GM19239 (cell line): ENCODE data around the gene BRD3.

Source experiments
- DNase-seq: peaks from one replicate; pipeline ENCODE4 v3.0.0; 2011; ENCODE audit warnings: low spot score; ENCODE audit not compliant: insufficient read length
- FAIRE-seq: peaks from 2 replicates; lab custom pipeline; 2011; peaks lifted over from hg19 to GRCh38; lab: Jason Lieb, UNC

The BRD3 gene

DNA sequence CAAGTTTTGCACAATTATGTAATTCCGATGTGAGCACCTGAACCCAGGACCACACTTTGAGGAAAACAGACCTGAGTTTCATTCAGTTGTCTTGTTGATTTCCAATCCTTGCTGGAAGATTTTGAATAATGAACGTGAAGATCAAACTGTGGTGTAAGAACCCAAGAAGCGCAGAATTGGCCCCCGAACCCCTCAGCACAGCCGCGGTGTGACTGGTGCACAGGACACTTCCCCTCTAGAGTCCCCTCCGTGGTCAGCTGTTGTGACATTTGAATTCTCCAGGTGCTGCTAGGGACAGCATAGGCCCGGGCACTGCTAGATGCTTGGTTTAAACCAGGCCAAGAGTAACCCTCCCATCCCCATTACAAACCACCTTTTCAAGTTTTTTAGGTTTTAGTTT lies 40.8 kb downstream of the BRD3 start:
- DNase-seq (no peak), FAIRE-seq (no peak)

DNA sequence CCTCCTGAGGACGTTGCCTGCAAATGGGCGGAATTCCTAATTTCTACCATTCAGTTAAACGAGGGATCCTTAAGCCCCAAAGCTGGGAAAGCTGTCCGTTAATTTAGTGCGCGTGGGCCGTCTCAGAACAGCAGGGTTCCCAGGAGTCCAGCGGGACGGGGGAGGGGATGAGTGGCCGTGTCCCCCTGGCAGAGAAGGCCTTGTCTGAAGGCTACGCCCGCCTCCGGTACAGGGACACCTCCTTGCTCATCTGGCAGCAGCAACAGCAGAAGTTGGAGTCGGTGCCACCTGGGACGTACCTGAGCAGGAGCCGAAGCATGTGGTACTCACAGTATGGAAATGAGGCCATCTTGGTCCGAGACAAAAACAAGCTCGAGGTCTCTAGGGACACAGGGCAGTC lies 41.2 kb downstream of the BRD3 start:
- no peak for FAIRE-seq
- no peak for DNase-seq

DNA sequence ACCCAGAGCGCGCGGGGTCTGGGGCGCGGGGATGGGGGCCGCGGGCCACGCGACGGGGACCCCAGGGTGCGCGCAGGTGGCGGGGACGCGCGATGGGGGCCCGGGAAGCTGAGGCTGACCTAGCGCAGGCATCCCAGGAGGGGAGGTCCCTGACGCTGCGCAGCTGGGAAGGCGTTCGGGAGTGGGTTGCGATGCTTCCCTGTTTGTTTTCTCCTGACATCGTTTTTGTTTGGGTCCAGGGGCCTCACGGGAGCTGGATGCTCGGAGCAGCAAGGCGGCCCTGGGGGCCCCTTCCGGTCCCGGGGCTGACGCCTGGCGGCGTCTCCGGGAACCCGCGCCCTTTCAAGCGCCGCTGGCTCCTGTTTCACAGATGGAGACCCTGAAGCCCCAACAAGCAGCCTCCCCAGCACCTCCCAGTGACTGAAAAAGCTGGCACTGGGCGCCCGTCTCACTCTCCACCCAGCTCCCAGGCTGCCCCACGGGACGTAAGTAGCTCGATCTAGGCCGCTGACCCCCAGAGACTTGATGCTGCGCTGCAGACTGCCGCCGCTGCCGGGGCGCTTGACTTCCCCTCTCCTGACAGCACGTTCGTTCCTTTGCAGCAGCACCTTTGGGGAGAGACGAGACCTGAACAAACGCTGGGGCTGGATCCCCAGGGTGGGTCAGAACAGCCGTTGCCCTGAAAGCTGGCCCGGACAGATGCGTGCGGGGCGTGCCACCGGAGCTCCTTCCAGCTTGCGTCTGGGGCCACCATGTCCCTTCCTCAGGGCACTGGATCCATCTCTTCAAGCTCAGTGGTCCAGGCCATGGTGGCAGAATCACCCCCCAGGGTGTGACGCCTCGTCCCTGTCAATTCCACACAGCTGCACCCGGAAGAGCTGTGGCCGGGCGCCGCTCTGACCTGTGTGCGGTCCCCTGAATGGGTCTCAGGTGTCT lies 42.0 kb downstream of the BRD3 start:
- DNase-seq (peak; percentile 76), FAIRE-seq (peak; percentile 80)

DNA sequence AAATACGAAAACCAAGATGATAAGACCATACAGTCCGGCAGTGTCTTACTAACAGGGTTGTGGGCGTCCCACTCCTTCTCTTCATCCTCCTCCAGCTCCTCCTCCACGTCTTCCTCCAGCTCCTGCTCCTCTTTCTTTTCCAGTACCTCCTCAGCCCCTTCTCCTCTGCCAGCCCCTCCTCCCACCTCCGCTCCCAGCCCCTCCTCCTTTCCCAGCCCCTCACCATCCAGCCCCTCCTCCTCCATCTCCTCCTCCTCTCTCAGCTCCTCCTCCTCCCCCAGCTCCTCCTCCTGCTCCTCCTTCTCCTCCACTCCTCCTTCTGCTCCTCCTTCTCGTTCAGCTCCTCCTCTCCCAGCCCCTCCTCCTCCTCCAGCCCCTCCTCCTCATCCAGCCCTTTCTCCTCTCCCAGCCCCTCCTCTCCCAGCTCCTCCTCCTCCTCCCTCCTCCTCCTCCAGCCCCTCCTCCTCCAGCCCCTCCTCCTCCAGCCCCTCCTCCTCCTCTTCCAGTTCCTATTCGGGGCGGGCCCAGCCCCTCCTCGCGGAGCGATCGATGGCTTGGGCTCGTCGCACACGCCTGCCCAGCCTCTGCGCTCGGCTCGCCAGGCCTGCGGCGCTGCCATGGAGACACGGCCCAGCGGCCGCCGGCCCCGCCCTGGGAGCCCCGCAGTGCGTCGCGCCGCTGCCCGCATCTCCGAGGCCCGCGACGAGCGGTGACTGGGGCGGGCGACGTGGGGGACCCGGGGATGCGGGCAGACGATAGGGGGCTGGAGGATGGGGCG lies 42.8 kb downstream of the BRD3 start, which contains the start of gene BRD3OS:
BRD3OS (plus strand) TSS at position 654 of the 778 bp plus-strand sequence. CDS start 1,267 bp downstream, outside the sequence.
- peak; percentile 100 for FAIRE-seq
- peak; percentile 93 for DNase-seq

DNA sequence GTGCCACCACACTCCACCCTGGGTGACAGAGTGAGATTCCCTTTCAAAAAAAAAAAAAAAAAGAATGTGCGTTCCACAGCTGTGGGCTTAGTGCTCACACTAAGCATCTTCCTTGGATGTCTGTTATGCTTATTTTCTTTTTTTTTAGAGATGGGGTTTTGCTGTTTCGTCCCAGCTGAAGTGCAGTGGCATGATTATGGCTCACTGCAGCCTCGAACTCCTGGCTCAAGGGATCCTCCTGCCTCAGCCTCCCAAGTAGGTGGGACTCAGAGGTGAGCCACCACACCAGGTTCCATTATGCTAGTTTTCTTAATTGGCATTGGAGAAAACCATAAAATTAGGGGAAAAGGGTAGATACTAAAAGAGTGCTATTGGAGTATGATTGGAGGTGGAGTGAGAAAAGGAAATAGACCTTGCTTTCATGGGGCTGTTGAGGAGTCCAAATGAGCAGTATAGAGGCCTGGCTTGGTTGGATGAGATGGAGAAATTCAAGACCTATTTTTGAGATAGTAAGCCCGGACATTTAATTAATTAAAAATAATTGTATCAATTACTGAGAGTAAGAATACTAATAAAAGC lies 43.5 kb downstream of the BRD3 start:
- FAIRE-seq (no peak), DNase-seq (no peak)

DNA sequence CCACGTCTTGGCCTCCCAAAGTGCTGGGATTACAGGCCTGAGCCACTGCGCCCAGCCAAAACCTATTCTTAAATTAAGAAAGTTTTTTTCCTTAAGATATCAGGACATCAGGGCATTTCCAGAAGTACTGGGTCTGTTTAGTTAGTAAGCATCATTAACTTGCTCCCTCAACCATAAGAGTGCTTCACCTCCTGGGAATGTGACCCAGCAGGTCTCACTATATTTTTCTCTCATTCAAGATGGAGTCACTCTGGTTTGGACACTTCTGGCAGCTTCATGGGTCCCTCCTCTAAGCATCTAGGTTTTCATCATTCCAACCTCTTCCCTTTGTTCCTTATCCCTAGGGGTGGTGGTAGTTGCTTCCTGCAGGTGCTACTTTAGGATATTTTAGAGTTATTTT lies 52.9 kb downstream of the BRD3 start:
- no peak for FAIRE-seq
- DNase-seq: no peak

DNA sequence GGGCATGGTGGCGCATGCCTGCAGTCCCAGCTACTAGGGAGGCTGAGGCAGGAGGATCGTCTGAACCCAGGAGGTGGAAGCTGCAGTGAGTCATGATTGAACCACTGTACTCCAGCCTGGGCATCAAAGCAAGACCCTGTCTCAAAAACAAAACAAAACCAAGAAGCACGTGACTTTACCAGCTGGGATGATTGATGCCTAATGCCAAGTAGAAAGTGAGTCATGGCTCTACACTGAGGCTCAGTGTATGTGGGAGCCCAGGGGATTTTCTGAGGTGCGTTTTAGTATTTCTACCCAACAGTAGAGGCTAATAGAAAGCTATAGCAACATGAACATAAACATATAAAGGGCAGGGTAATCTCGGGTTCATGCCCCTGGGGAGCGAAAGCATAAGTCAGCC lies 56.4 kb downstream of the BRD3 start:
- DNase-seq (no peak), FAIRE-seq (no peak)

DNA sequence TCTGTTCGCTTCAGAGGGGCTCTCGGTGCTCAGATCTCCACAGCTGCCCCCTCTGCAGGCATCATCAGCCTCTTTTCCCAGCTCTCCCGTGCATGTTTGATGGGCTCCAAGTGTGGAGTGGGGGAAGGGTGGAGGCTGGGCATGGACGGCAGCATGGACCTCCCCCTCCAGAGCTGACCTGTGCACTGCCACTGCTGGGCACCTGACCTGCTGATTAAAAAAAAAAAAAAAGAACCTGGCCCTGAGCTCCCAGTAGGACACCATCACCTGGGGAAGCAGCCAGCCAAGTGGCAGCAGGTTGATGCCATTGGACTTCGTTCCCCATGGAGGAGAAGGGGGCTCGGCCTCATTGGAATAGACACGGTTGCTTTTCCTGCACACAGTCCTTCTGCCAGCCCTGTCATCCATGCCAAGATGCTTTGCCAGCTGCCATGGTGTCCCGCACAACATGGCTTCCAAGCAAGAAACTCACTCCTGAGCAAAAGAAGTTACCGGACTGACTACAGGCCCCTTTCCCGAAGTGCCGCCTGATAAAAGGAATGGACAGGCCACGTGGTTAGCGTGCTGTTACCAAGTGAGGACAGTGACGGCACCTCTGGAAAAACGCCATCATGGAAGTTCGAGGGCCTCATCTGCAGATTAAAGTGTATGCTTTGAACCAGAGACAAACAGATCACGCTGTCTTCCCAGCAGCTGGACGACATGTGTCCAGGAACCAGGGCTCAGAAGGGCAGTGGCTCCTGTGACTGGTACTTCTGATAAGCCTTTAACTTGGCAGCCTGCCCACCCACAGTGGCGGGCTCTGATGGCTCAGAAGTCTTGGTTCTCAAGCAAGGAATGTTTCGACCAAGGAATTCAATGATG lies 57.3 kb downstream of the BRD3 start:
- DNase-seq (no peak), FAIRE-seq (no peak)

DNA sequence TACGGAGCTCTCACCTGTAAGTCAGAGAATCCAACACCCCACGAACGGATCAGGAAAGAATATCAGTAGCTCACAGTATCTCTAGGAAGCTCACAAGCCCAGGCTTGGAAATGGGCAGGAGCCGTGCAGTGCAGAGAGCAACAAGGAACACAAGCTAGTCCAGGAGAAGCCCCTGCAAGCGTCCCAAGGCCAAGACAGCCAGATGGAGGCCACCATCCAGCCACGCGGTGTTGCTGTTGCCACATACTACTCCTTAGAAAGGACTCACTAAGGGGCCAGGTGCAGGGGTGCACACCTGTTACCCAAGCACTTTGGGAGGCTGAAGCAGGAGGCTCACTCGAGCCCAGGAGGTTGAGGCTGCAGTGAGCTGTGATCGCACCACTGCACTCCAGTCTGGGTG lies 60.3 kb downstream of the BRD3 start:
- DNase-seq: no peak
- FAIRE-seq: no peak

DNA sequence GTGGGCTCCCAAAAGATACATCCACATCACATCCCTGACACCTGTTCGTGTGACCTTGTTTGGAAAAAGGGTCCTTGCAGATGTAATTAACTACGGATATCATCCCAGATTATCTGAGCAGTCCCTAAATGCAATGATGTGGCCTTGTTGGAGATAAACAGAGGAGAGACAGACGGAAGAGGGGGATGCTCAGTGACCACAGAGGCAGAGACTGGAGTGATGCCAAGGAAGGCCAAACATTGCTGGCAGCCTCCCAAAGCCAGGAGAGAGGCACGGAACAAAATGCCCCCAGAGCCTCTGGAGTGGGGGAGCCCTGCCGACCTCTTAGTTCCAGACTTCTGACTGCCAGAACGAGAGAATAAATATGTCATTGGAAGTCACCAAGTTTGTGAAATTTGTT lies 60.7 kb downstream of the BRD3 start:
- DNase-seq (no peak), FAIRE-seq (no peak)

DNA sequence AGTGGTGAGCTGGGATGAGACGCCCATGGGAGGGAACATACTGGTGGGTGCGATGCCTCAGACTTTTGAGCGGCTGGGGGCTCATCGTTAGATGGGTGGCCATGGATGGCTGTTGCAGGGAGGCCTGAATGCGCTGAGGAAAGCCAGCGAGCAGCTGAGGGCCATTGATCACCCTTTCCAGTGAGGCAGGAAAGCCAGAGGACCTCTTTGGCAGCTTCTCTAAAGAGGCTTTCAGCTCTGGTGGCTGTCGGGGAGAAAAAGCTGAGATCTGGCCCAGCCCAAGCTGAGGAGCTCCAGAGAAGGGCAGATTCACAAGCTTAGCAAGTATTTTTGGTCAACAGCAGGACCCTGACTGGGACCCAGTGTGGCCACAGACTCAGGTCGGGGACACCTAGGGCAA lies 62.4 kb downstream of the BRD3 start:
- FAIRE-seq (no peak), DNase-seq (no peak)

DNA sequence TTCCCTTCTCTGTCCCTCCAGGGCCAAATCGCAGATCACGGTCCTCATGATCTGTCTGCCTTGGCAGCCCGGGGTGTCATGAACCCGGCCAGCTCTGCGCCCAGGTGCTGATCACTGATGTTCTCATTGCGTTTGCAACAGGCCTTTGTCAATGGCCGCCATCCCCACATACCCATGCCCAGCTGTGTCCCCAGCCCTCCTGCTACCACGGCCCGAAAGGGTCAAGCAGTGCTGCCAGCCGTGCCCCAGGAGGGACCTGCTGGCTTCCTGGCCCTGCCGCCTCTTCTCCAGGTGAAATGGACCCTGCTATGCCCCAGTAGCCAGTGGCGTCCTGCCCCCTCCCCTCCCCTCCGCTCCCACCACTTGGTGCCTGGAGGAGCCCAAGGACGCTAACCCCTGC lies 62.9 kb downstream of the BRD3 start:
- FAIRE-seq (no peak), DNase-seq (no peak)

DNA sequence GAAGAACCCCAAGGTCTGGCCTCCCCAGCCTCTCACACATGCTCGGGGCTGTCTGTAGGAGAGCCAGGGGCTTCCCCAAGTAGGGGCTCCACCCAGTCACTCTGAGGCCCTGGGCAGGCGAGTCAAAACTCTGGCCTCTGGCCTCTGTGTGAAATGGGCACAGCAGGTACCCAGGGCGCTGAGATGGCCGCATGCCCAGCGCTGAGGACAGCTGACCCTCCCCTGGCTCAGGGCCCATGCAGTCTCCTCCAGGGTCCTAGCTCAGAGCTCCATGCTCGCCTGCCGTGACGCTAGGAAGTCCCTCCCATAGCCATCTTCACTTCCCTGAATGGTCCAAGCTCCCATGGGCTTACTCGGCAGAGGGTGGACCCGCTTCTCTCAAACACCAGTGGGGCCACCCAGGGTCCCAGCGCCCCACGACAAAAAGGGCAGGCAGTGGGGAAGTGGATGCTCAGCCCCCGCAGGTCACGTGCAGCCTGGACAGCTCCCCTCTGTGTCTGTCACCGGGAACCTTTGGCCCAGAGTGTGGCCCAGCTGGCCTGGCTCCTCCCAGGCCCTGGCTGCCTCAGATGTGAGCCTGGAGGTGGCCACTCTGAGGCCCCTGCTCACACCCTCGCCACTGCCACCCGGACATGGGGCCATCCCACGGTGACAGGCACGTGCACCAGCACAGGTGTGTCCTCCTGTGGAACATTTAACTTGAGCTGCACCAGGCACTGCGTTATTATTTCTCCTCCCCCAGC lies 63.5 kb downstream of the BRD3 start:
- FAIRE-seq: no peak
- no peak for DNase-seq

DNA sequence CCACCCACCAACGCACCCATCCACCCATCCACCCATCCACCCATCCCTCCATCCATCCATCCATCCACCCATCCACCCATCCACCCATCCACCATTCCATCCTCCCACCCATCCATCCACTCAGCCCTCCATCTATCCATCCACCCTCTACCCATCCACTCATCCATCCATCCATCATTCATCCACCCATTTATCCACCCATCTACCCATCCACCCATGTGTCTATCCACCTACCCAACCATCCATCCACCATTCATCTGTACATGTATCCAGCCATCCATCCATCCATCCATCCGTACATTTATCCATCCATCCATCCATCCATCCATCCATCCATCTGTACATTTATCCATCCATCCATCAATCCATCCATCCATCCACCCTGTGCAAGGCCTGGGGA lies 64.6 kb downstream of the BRD3 start:
- FAIRE-seq: no peak
- DNase-seq: no peak

DNA sequence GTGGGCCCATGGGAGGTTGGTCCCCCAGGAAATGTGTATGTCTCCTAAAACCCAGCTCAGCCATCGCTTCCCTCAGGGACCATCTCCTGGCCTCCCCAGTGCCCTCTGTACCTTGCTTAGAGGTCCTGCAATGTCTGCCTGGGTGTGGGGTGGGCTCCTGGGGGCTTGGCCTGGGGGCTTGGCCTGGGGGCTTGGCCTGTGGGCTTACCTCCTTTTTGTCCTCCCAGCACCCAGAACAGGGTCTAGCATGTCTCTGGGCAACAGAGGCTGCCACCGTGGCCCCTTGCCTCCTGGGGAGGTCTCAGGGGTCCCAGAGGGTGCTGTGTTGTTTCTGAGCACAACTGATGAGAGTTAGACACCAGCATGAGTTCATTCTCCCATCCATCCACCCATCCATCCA lies 65.0 kb downstream of the BRD3 start:
- FAIRE-seq: no peak

DNA sequence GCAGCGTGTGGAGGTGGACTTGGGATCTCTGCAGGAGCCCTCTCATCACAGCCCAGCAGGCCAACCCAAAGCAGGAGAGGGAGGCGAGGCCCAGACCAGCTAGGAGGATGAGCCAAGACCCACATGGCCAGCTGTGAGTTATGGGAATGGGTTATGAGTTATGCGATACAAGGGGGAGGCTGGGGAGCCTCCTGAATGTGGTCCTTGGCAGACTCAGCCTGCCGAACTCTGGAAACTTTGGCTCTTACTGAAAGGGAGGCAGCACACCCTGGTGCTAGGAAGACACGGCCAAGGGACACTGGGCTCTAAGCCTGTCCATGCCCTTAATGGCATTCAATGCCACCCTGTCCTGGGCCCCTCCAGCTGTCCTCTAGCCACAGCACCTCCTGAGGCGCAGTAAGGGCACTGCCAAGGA lies 68.0 kb downstream of the BRD3 start:
- DNase-seq (no peak), FAIRE-seq (no peak)

More for the DNA sequence above, 65.0 kb downstream of the BRD3 start:
- no peak for DNase-seq

DNA sequence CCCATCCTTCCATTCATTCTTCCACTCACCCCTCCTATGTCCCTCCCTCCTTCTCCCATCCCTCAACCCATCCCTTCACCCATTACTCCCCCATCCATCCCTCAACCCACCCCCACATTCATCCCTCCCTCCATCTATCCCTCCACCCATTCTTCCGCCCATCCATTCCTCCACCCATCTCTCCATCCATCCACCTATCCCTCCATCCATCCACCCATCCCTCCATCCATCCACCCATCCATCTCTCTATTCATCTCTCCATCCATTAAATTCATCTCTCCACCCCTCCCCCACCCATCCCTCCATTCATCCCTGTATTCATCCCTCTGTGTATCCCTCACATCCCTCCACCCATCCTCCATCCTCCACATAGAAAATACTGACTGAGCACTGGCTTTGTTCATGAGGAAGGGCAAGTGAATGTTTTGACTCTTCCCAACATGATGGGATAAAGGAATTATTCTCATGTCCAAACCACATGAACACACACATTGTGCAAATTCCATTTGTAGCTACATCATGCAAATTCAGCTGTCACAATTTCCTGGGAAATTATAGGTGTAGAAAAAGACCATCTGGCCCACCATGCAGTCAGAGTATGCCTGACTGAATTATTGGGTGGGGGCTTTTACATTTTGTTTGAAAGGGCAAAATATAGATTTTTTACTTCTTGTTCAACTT lies 68.8 kb downstream of the BRD3 start:
- DNase-seq (no peak), FAIRE-seq (no peak)

DNA sequence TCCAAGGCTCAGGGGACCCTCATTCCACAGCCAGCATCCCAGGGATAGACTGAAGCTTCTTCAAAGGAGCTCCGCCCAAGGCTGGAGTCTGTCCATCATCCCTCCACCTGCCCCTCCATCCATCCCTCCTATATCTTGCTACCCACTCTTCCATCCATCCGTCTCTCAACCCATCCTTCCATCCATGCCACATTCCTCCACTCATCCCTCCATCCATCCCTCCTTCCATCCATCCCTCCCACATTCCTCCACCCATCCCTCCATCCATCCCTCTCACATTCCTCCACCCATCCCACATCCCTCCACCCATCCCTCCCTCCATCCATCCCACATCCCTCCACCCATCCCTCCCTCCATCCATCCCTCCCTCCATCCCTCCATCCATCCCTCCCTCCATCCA lies 70.2 kb downstream of the BRD3 start:
- DNase-seq (no peak), FAIRE-seq (no peak)
